GM23338 (cell line): ENCODE data around the gene RPS26. TPM values are rescaled to one million over a fixed set of nuclear protein-coding genes. Genes with fewer than 3 reads are reported as not detected.
A peak's percentile ranks its signal among the peaks of the same experiment; 100 is the strongest.

Experiments
- ATAC-seq: fragments of 200-7000 bp; cut with Tn5 transposase; 3 replicates; pipeline ENCODE4 v1.9.1; 2020
- DNase-seq: peaks from one replicate; pipeline ENCODE4 v3.0.0-alpha.2; 2015; ENCODE audit warnings: low spot score
- H2AFZ ChIP-seq: fragments of 200-600 bp; sonication (generic); 2 replicates; pipeline ENCODE4 v1.8.0; 2016; ENCODE audit warnings: antibody characterized with exemption, mild to moderate bottlenecking, moderate library complexity
- H3F3A ChIP-seq: fragments of 200-600 bp; sonication (generic); replicated peaks from 2 replicates; pipeline ENCODE4 v1.8.0; 2017; ENCODE audit warnings: antibody characterized with exemption, mixed run types, low read depth
- H3K27ac ChIP-seq: fragments of 200-600 bp; sonication (generic); 2 replicates; pipeline ENCODE4 v1.6.1; 2016; ENCODE audit warnings: low read depth
- H3K27me3 ChIP-seq: fragments of 200-600 bp; sonication (generic); 2 replicates; pipeline ENCODE4 v1.8.0; 2016; ENCODE audit warnings: mild to moderate bottlenecking, mixed run types, moderate library complexity; ENCODE audit not compliant: insufficient read depth
- H3K36me3 ChIP-seq: fragments of 200-600 bp; sonication (generic); 2 replicates; pipeline ENCODE4 v1.8.0; 2016; ENCODE audit warnings: mild to moderate bottlenecking; ENCODE audit not compliant: insufficient read depth
- H3K4me1 ChIP-seq: fragments of 200-600 bp; sonication (generic); 2 replicates; pipeline ENCODE4 v1.8.0; 2016; ENCODE audit warnings: mild to moderate bottlenecking, moderate library complexity; ENCODE audit not compliant: insufficient read depth
- H3K4me2 ChIP-seq: fragments of 200-600 bp; sonication (generic); 2 replicates; pipeline ENCODE4 v1.7.1; 2017; ENCODE audit warnings: mixed run types
- H3K4me3 ChIP-seq: fragments of 200-600 bp; sonication (generic); 2 replicates; pipeline ENCODE4 v1.6.1; 2016; ENCODE audit warnings: mixed run types
- H3K79me2 ChIP-seq: fragments of 200-600 bp; sonication (generic); replicated peaks from 2 replicates; pipeline ENCODE4 v1.8.0; 2017; ENCODE audit warnings: mild to moderate bottlenecking; ENCODE audit not compliant: insufficient read depth
- H3K9me2 ChIP-seq: fragments of 200-600 bp; sonication (generic); 2 replicates; pipeline ENCODE4 v1.8.0; 2017; ENCODE audit not compliant: insufficient read depth
- H4K20me1 ChIP-seq: fragments of 200-600 bp; sonication (generic); replicated peaks from 2 replicates; pipeline ENCODE4 v1.8.0; 2017; ENCODE audit warnings: mild to moderate bottlenecking; ENCODE audit not compliant: insufficient read depth
- H3K27ac Mint-ChIP-seq: 2 replicates; pipeline ENCODE4 v1.8.0; 2020; ENCODE audit warnings: inconsistent platforms, mild to moderate bottlenecking, moderate library complexity, mixed read lengths
- H3K27me3 Mint-ChIP-seq: 3 replicates; pipeline ENCODE4 v1.8.0; 2022; ENCODE audit warnings: low read depth, mild to moderate bottlenecking, moderate library complexity, mixed read lengths, inconsistent platforms; ENCODE audit not compliant: insufficient read depth, poor library complexity
- H3K36me3 Mint-ChIP-seq: 3 replicates; pipeline ENCODE4 v1.8.0; 2021; ENCODE audit warnings: low read depth, mild to moderate bottlenecking, inconsistent platforms, moderate library complexity, mixed read lengths
- H3K4me1 Mint-ChIP-seq: 3 replicates; pipeline ENCODE4 v1.8.0; 2020; ENCODE audit warnings: mild to moderate bottlenecking, inconsistent platforms, mixed read lengths
- H3K4me3 Mint-ChIP-seq: 3 replicates; pipeline ENCODE4 v1.8.0; 2021; ENCODE audit warnings: moderate library complexity, mild to moderate bottlenecking, inconsistent platforms, mixed read lengths
- H3K9me3 Mint-ChIP-seq: 3 replicates; pipeline ENCODE4 v1.8.0; 2020; ENCODE audit warnings: moderate library complexity, mild to moderate bottlenecking, inconsistent platforms, mixed read lengths
- CREB1 ChIP-seq: fragments of 250-450 bp; sonication (Bioruptor Pico); IDR thresholded peaks from 2 replicates; pipeline ENCODE4 v1.5.0; 2020; ENCODE audit warnings: low read depth, mild to moderate bottlenecking, moderate library complexity
- EZH2 ChIP-seq: fragments of 200-600 bp; sonication (generic); IDR thresholded peaks from one replicate; pipeline ENCODE4 v1.8.0; 2017; ENCODE audit warnings: antibody characterized with exemption, mild to moderate bottlenecking, low read depth; ENCODE audit not compliant: unreplicated experiment
- NANOG ChIP-seq: IDR thresholded peaks from 2 replicates; pipeline ENCODE4 v1.6.1; 2016; ENCODE audit warnings: antibody characterized with exemption, borderline replicate concordance
- REST ChIP-seq: IDR thresholded peaks from one replicate; pipeline ENCODE4 v1.6.1; 2018; ENCODE audit warnings: antibody characterized with exemption; ENCODE audit not compliant: unreplicated experiment
- ZNF114 ChIP-seq: fragments of 250-450 bp; sonication (Bioruptor Pico); IDR thresholded peaks from 2 replicates; pipeline ENCODE4 v1.5.0; 2020; ENCODE audit warnings: mild to moderate bottlenecking, moderate library complexity
- polyA plus RNA-seq: library from polyadenylated mRNA; unstranded; fragments of >200 nt; fragmentation: Nextera tagmentation; extraction: Ambion mirVana; gene quantifications from 2 replicates; pipeline ENCODE4 v1.2.1, GENCODE V29; 2016
- total RNA-seq: library from RNA; depleted of rRNA; stranded (reverse); fragments of >200 nt; shearing (Covaris generic); gene quantifications from 2 replicates; pipeline ENCODE4 v1.2.3, GENCODE V29; 2014
- TF ChIP-seq, protein P1 (sequence below): fragments of 250-450 bp; sonication (Bioruptor Pico); IDR thresholded peaks from 2 replicates; pipeline ENCODE4 v1.5.0; 2020; ENCODE audit warnings: mild to moderate bottlenecking, moderate library complexity

The RPS26 gene
- total and polyA plus RNA-seq, 2 experiments from 2014 or later, result 655 to 772 TPM

DNA sequence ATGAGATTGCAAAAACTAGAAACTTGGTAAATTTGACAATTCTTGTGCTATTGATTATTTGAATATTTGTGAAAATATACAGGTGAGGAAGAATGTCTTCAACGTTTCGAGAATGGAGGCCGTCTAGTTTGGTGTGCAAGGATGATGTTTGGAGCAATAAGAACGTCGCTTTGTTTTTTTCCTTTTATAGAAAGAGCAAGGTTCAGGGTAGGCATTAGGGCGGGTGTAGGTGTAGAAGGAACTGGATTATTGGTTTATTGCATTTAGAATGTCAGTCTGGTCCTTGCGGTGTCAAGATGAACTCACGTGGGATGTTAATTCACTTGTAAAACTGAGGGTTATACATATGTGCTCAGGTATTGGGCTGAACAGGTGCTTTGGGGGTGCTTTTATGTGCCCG is 1.1 kb downstream of the RPS26 start:
- DNase-seq (no peak), ATAC-seq (no peak)
- H3K4me1 ChIP-seq, result peaks cover 28% of the 10 kb centered on the region
- no peaks in the 10 kb centered on the region for H3K27me3 ChIP-seq
- peaks cover 51% of the 10 kb centered on the region for H3F3A ChIP-seq
- peak overlapping the region; percentile 98 for H3K27ac ChIP-seq
- peak overlapping the region; percentile 100 for H3K4me2 ChIP-seq
- peaks cover 5% of the 10 kb centered on the region for H3K27me3 Mint-ChIP-seq
- H3K36me3 ChIP-seq, result peaks cover 23% of the 10 kb centered on the region
- peaks cover 21% of the 10 kb centered on the region for H3K79me2 ChIP-seq
- peaks cover 19% of the 10 kb centered on the region for H4K20me1 ChIP-seq
- H3K4me3 ChIP-seq, result peak overlapping the region; percentile 99
- peaks cover 40% of the 10 kb centered on the region for H3K36me3 Mint-ChIP-seq
- peak overlapping the region; percentile 95 for H3K4me3 Mint-ChIP-seq
- no peaks in the 10 kb centered on the region; the same call in 1 of the 3 replicates for H3K9me3 Mint-ChIP-seq
- no peak overlapping the region for H2AFZ ChIP-seq
- no peaks in the 10 kb centered on the region for H3K9me2 ChIP-seq
- H3K4me1 Mint-ChIP-seq, result peaks cover 37% of the 10 kb centered on the region
- no peak for TF ChIP-seq NANOG
- no peak for TF ChIP-seq EZH2
- TF ChIP-seq REST, result no peak
- TF ChIP-seq, protein P1, sequence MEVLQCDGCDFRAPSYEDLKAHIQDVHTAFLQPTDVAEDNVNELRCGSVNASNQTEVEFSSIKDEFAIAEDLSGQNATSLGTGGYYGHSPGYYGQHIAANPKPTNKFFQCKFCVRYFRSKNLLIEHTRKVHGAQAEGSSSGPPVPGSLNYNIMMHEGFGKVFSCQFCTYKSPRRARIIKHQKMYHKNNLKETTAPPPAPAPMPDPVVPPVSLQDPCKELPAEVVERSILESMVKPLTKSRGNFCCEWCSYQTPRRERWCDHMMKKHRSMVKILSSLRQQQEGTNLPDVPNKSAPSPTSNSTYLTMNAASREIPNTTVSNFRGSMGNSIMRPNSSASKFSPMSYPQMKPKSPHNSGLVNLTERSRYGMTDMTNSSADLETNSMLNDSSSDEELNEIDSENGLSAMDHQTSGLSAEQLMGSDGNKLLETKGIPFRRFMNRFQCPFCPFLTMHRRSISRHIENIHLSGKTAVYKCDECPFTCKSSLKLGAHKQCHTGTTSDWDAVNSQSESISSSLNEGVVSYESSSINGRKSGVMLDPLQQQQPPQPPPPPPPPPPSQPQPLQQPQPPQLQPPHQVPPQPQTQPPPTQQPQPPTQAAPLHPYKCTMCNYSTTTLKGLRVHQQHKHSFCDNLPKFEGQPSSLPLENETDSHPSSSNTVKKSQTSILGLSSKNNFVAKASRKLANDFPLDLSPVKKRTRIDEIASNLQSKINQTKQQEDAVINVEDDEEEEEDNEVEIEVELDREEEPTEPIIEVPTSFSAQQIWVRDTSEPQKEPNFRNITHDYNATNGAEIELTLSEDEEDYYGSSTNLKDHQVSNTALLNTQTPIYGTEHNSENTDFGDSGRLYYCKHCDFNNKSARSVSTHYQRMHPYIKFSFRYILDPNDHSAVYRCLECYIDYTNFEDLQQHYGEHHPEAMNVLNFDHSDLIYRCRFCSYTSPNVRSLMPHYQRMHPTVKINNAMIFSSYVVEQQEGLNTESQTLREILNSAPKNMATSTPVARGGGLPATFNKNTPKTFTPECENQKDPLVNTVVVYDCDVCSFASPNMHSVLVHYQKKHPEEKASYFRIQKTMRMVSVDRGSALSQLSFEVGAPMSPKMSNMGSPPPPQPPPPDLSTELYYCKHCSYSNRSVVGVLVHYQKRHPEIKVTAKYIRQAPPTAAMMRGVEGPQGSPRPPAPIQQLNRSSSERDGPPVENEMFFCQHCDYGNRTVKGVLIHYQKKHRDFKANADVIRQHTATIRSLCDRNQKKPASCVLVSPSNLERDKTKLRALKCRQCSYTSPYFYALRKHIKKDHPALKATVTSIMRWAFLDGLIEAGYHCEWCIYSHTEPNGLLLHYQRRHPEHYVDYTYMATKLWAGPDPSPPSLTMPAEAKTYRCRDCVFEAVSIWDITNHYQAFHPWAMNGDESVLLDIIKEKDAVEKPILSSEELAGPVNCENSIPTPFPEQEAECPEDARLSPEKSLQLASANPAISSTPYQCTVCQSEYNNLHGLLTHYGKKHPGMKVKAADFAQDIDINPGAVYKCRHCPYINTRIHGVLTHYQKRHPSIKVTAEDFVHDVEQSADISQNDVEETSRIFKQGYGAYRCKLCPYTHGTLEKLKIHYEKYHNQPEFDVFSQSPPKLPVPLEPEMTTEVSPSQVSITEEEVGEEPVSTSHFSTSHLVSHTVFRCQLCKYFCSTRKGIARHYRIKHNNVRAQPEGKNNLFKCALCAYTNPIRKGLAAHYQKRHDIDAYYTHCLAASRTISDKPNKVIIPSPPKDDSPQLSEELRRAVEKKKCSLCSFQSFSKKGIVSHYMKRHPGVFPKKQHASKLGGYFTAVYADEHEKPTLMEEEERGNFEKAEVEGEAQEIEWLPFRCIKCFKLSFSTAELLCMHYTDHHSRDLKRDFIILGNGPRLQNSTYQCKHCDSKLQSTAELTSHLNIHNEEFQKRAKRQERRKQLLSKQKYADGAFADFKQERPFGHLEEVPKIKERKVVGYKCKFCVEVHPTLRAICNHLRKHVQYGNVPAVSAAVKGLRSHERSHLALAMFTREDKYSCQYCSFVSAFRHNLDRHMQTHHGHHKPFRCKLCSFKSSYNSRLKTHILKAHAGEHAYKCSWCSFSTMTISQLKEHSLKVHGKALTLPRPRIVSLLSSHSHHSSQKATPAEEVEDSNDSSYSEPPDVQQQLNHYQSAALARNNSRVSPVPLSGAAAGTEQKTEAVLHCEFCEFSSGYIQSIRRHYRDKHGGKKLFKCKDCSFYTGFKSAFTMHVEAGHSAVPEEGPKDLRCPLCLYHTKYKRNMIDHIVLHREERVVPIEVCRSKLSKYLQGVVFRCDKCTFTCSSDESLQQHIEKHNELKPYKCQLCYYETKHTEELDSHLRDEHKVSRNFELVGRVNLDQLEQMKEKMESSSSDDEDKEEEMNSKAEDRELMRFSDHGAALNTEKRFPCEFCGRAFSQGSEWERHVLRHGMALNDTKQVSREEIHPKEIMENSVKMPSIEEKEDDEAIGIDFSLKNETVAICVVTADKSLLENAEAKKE (CRISPR knock-in tag), result no peak
- TF ChIP-seq ZNF114, result no peak
- TF ChIP-seq CREB1 (CRISPR knock-in tag), result no peak
- peak overlapping the region; percentile 99 for H3K27ac Mint-ChIP-seq
